ENCODE data around the gene TOMM20.

Gene TOMM20

DNA sequence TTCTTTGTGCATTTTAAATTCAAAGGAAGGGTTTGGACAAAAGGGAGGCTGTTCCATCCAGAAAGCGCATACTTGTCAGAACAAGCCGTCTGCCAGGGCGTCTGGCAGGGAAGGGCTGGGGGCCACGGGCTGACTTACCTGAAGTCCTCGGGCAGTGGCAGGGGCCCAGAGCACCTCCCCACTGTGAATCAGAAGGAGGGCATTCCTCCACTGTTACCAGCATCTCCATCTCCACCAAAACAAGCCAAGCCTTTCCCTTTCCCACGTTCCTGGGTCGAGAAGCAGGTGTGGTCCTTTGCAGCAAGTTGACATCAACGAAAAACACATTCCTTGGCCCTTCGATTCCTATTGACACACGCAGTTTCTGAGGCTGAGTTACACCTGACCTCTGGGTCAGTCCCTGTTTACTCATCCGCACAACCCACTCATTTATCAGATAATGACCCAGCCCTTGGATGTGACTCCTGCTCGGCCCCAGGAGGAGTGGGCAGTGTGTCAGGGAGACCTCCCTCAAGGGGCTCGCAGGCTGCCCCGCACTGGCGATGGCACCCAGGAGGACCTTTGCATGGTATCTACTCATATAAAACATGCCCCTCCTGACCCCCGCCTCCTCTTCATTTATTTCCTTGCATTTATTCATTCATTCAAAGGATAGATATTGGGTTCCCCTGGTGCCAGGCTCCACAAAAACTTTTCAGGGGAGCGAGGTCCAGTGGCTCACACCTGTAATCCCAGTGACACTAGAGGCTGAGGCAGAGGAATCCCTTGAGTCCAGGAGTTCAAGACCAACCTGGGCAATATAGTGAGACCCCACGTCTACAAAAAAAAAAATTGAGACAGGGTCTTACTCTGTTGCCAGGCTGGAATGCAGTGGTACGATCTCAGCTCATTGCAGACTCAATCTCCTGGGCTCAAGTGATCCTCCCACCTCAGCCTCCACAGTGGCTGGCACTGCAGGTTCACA is 60.2 kb downstream of the TOMM20 start:
- no peak for DNase-seq (ENCODE audit: low read depth in 1 of 2, low spot score in 1 of 2)

DNA sequence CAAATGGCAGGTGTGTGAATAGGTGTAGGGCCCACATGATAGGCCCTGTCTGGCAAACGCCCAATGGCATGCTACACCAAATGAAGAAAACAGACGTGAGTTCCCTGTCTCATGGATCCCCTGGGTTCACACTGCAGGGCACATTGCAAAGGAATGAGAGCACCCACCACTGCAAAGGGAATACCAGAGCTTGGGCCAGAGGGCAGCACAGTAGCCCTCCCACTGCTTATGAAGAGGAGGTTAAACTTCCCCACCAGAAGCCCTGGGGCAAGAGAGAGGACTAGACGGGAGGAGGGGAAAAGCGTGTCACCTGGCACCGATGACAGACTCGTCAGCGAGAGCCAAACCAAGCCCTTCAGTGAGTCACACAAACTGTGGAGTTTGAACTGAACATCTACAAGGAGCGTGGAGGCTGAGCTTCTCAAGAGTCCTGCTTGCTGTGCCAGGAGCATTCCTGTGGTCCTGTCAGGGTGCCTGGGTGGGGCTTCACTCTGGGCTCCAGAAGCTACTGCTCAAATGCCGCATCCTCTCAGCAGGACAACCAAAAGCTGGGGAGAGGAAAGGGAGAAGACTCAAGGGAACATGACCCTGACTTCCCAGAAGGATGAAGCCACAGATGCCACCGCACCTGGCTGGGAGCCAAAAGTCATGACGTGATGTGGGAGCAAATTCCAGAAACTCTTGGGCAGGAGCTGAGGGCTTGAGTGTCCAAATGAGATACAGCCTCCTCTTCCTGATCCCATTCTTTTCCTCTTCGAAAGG is 61.1 kb downstream of the TOMM20 start:
- no peak for DNase-seq (ENCODE audit: low read depth in 1 of 2, low spot score in 1 of 2)

- DNase-seq (ENCODE audit: low read depth in 1 of 2, low spot score in 1 of 2), result no peak
These were observed 65.4 kb downstream of the TOMM20 start for GRCh38 chr1:235063068-235063765.

GRCh38 chr1:235060607-235061470 is 67.8 kb downstream of the TOMM20 start:
- no peak for DNase-seq (ENCODE audit: low read depth in 1 of 2, low spot score in 1 of 2)
